ENCODE measurements around the gene OVOL1. TPM values are rescaled to one million over a fixed set of nuclear protein-coding genes. Genes with fewer than 3 reads are reported as not detected.
A peak's percentile ranks its signal among the peaks of the same experiment; 100 is the strongest.

OVOL1 gene
- total and polyA plus RNA-seq, 2 donors (not counting 1 experiment from before 2014, with no cell fraction given): 0.15 to 0.66 TPM

DNA sequence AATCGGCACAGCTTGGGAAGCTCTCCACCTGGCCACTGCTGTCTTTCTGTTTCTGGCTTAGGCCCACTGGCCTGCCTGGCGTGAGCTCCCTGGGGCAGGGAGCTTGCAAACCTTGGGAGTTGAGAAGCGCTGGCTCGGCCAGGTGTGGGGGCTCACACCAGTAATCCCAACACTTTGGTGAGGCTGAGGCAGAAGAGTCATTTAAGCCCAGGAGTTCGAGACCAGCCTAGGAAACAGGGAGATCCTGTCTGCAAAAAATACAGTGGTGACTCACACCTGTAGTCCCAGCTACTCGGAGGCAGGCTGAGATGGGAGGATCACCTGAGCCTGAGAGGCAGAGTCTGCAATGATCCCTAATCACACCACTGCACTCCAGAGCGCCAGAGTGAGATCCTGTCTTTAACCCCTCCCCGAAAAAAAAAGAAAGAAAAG, 10.1 kb upstream of the OVOL1 start:
- H3K9ac ChIP-seq (ENCODE audit: low read length): no peak overlapping the region
- no peaks in the 10 kb centered on the region for H3K9me3 ChIP-seq (ENCODE audit: control extremely low read depth in 1 of 3, control insufficient read depth in 2 of 3, insufficient read depth in 1 of 3, low read length in 2 of 3)
- H3K4me2 ChIP-seq (replicated peaks; ENCODE audit: low read depth, low read length, poor library complexity, severe bottlenecking): no peak overlapping the region
- Mint-ChIP-seq H3K27ac (no peak overlapping the region), H3K4me1 (peaks cover 13% of the 10 kb centered on the region), H3K4me3 (no peak overlapping the region), H3K27me3 (no peaks in the 10 kb centered on the region), H3K9me3 (ENCODE audit: insufficient read depth) (no peaks in the 10 kb centered on the region)
- ATAC-seq (ENCODE audit: low read depth): no peak
- peaks cover 41% of the 10 kb centered on the region for H4K20me1 ChIP-seq (ENCODE audit: control insufficient read depth, insufficient read depth, low read length, poor library complexity, severe bottlenecking)
- no peak overlapping the region for H3K4me3 ChIP-seq (ENCODE audit: control extremely low read depth in 1 of 5, extremely low read depth in 1 of 5, insufficient read depth in 1 of 5, low read depth in 2 of 5, low read length in 4 of 5)
- intact Hi-C loops (cut with micrococcal nuclease): no loop called here
- H3K4me1 ChIP-seq (ENCODE audit: control insufficient read depth in 2 of 2, insufficient read depth in 2 of 2, low read length in 2 of 2): peaks cover 12 to 16% of the 10 kb centered on the region in 2 donors
- ChIA-PET CTCF (interaction anchor here (0.7 to 6.2 kb wide), 9 partner anchors 9 to 574 kb away, joined by 3 to 90 read pairs (median 3); partner anchors contain the start of gene KAT5), POLR2A (interaction anchor here (0.5 to 0.9 kb wide), 2 partner anchors 37 to 64 kb away, joined by 4 read pairs; no protein-coding TSS in a partner anchor)
- no peak overlapping the region for H3K27ac ChIP-seq (ENCODE audit: low read length in 2 of 2)
- no peak for DNase-seq
- peaks cover 0 to 20% of the 10 kb centered on the region in 2 experiments for H3K36me3 ChIP-seq (replicated peaks in 1 of 2; ENCODE audit: control extremely low read depth in 1 of 2, control insufficient read depth in 1 of 2, extremely low read depth in 1 of 2, insufficient read depth in 2 of 2, low read length in 1 of 2)
- TF ChIP-seq EZH2 (IDR thresholded peaks at IDR 0.05; ENCODE audit: borderline replicate concordance, insufficient read depth, low read depth, low read length, poor library complexity, severe bottlenecking): no peak
- TF ChIP-seq CTCF (IDR thresholded peaks at IDR 0.05): no peak
- H3K79me2 ChIP-seq (ENCODE audit: control insufficient read depth, insufficient read depth, low read length): peaks cover 26% of the 10 kb centered on the region
- no peaks in the 10 kb centered on the region for H3K27me3 ChIP-seq (replicated peaks in 1 of 4; ENCODE audit: control extremely low read depth in 1 of 4, control insufficient read depth in 3 of 4, insufficient read depth in 4 of 4, low read length in 3 of 4)
- H2AFZ ChIP-seq (ENCODE audit: insufficient read depth, low read depth, low read length, poor library complexity, severe bottlenecking): no peak overlapping the region
- 93% methylated on average over 6 of the region's 8 CpGs for WGBS (ENCODE audit: insufficient coverage)

- Mint-ChIP-seq H3K9me3 (ENCODE audit: insufficient read depth) (no peaks in the 10 kb centered on the region), H3K27ac (no peak overlapping the region), H3K27me3 (no peaks in the 10 kb centered on the region), H3K4me1 (peaks cover 13% of the 10 kb centered on the region), H3K4me3 (peak overlapping the region; percentile 23)
- Histone ChIP-seq H3K4me2 (replicated peaks; ENCODE audit: low read depth, low read length, poor library complexity, severe bottlenecking) (no peak overlapping the region), H3K4me3 (ENCODE audit: control extremely low read depth in 1 of 5, extremely low read depth in 1 of 5, insufficient read depth in 1 of 5, low read depth in 2 of 5, low read length in 4 of 5) (no peak overlapping the region), H2AFZ (ENCODE audit: insufficient read depth, low read depth, low read length, poor library complexity, severe bottlenecking) (no peak overlapping the region), H3K9me3 (ENCODE audit: control extremely low read depth in 1 of 3, control insufficient read depth in 2 of 3, insufficient read depth in 1 of 3, low read length in 2 of 3) (no peaks in the 10 kb centered on the region), H3K27me3 (replicated peaks in 1 of 4; ENCODE audit: control extremely low read depth in 1 of 4, control insufficient read depth in 3 of 4, insufficient read depth in 4 of 4, low read length in 3 of 4) (no peaks in the 10 kb centered on the region), H3K36me3 (replicated peaks in 1 of 2; ENCODE audit: control extremely low read depth in 1 of 2, control insufficient read depth in 1 of 2, extremely low read depth in 1 of 2, insufficient read depth in 2 of 2, low read length in 1 of 2) (peaks cover 0 to 20% of the 10 kb centered on the region in 2 experiments), H3K9ac (ENCODE audit: low read length) (no peak overlapping the region), H3K27ac (ENCODE audit: low read length in 2 of 2) (no peak overlapping the region), H4K20me1 (ENCODE audit: control insufficient read depth, insufficient read depth, low read length, poor library complexity, severe bottlenecking) (peaks cover 41% of the 10 kb centered on the region), H3K79me2 (ENCODE audit: control insufficient read depth, insufficient read depth, low read length) (peaks cover 26% of the 10 kb centered on the region), H3K4me1 (ENCODE audit: control insufficient read depth in 2 of 2, insufficient read depth in 2 of 2, low read length in 2 of 2) (peaks cover 12 to 18% of the 10 kb centered on the region in 2 donors)
- intact Hi-C loops (cut with micrococcal nuclease): no loop called here
- DNase-seq (no peak), ATAC-seq (ENCODE audit: low read depth) (no peak)
- POLR2A ChIA-PET: no interaction called here
- WGBS (ENCODE audit: insufficient coverage): 97% methylated on average over 7 of the region's 8 CpGs
- CTCF ChIA-PET: interaction anchor here (0.7 to 6.2 kb wide), 6 partner anchors 25 to 573 kb away, joined by 3 to 90 read pairs (median 6); partner anchors contain the start of gene KAT5
- TF ChIP-seq CTCF (IDR thresholded peaks at IDR 0.05) (no peak), EZH2 (IDR thresholded peaks at IDR 0.05; ENCODE audit: borderline replicate concordance, insufficient read depth, low read depth, low read length, poor library complexity, severe bottlenecking) (no peak)
Observed at GRCh38 chr11:65777241-65777640, 9.6 kb upstream of the OVOL1 start.
